ENCODE results near the gene ATE1. TPM values are rescaled to one million over a fixed set of nuclear protein-coding genes. Genes with fewer than 3 reads are reported as not detected.

The ATE1 gene
- total and polyA plus RNA-seq, 2 donors (not counting 1 experiment from before 2014, with no cell fraction given), result 8.2 to 32.0 TPM

- no peaks in the 10 kb centered on the region for H3K9me3 Mint-ChIP-seq (ENCODE audit: insufficient read depth)
- H3K4me3 Mint-ChIP-seq, result no peak overlapping the region
- WGBS (ENCODE audit: insufficient coverage), result 100% methylated on average over 2 of the region's 5 CpGs
- H4K20me1 ChIP-seq (ENCODE audit: control insufficient read depth, insufficient read depth, low read length, poor library complexity, severe bottlenecking), result no peaks in the 10 kb centered on the region
- H3K4me3 ChIP-seq (ENCODE audit: control extremely low read depth in 1 of 5, extremely low read depth in 1 of 5, insufficient read depth in 1 of 5, low read depth in 2 of 5, low read length in 4 of 5), result no peak overlapping the region
- H3K27me3 Mint-ChIP-seq, result no peaks in the 10 kb centered on the region
- no peak for TF ChIP-seq EZH2 (IDR thresholded peaks at IDR 0.05; ENCODE audit: borderline replicate concordance, insufficient read depth, low read depth, low read length, poor library complexity, severe bottlenecking)
- no peak for TF ChIP-seq CTCF (IDR thresholded peaks at IDR 0.05)
- no peak overlapping the region for H2AFZ ChIP-seq (ENCODE audit: insufficient read depth, low read depth, low read length, poor library complexity, severe bottlenecking)
- no peaks in the 10 kb centered on the region for H3K9me3 ChIP-seq (ENCODE audit: control extremely low read depth in 1 of 3, control insufficient read depth in 2 of 3, insufficient read depth in 1 of 3, low read length in 2 of 3)
- no peaks in the 10 kb centered on the region for H3K4me1 ChIP-seq (ENCODE audit: control insufficient read depth in 2 of 2, insufficient read depth in 2 of 2, low read length in 2 of 2)
- intact Hi-C loops (cut with micrococcal nuclease), result no loop called here
- H3K27ac Mint-ChIP-seq, result no peak overlapping the region
- H3K9ac ChIP-seq (ENCODE audit: low read length), result no peak overlapping the region
- POLR2A ChIA-PET, result no interaction called here
- CTCF ChIA-PET, result interaction anchor here (0.6 to 6.0 kb wide), 4 partner anchors 9 to 25 kb away, joined by 3 to 24 read pairs (median 3); no protein-coding TSS in a partner anchor
- no peaks in the 10 kb centered on the region for H3K79me2 ChIP-seq (ENCODE audit: control insufficient read depth, insufficient read depth, low read length)
- no peak overlapping the region for H3K27ac ChIP-seq (ENCODE audit: low read length in 2 of 2)
- ATAC-seq (ENCODE audit: low read depth) (no peak), DNase-seq (no peak)
- H3K36me3 ChIP-seq (replicated peaks in 1 of 2; ENCODE audit: control extremely low read depth in 1 of 2, control insufficient read depth in 1 of 2, extremely low read depth in 1 of 2, insufficient read depth in 2 of 2, low read length in 1 of 2), result peaks cover 1 to 3% of the 10 kb centered on the region in 2 experiments
- no peaks in the 10 kb centered on the region for H3K4me1 Mint-ChIP-seq
- H3K27me3 ChIP-seq (replicated peaks in 1 of 4; ENCODE audit: control extremely low read depth in 1 of 4, control insufficient read depth in 3 of 4, insufficient read depth in 4 of 4, low read length in 3 of 4), result no peaks in the 10 kb centered on the region
- no peak overlapping the region for H3K4me2 ChIP-seq (replicated peaks; ENCODE audit: low read depth, low read length, poor library complexity, severe bottlenecking)
These were observed 36.7 kb downstream of the ATE1 start for GRCh38 chr10:121891103-121891502.

GRCh38 chr10:121889212-121889611 is 38.6 kb downstream of the ATE1 start:
- H2AFZ ChIP-seq (ENCODE audit: insufficient read depth, low read depth, low read length, poor library complexity, severe bottlenecking), result no peak overlapping the region
- H3K4me2 ChIP-seq (replicated peaks; ENCODE audit: low read depth, low read length, poor library complexity, severe bottlenecking), result no peak overlapping the region
- Mint-ChIP-seq H3K27ac (no peak overlapping the region), H3K4me1 (no peaks in the 10 kb centered on the region), H3K9me3 (ENCODE audit: insufficient read depth) (no peaks in the 10 kb centered on the region), H3K27me3 (no peaks in the 10 kb centered on the region), H3K4me3 (no peak overlapping the region)
- H3K27ac ChIP-seq (ENCODE audit: low read length in 2 of 2), result no peak overlapping the region
- CTCF ChIA-PET, result interaction anchor here (6.0 kb wide), 1 partner anchor 11 kb away, joined by 24 read pairs; no protein-coding TSS in a partner anchor
- intact Hi-C loops (cut with micrococcal nuclease), result no loop called here
- no peak overlapping the region for H3K9ac ChIP-seq (ENCODE audit: low read length)
- no peaks in the 10 kb centered on the region for H4K20me1 ChIP-seq (ENCODE audit: control insufficient read depth, insufficient read depth, low read length, poor library complexity, severe bottlenecking)
- H3K4me1 ChIP-seq (ENCODE audit: control insufficient read depth in 2 of 2, insufficient read depth in 2 of 2, low read length in 2 of 2), result no peaks in the 10 kb centered on the region
- no peak for ATAC-seq (ENCODE audit: low read depth)
- POLR2A ChIA-PET, result no interaction called here
- TF ChIP-seq CTCF (IDR thresholded peaks at IDR 0.05) (no peak), EZH2 (IDR thresholded peaks at IDR 0.05; ENCODE audit: borderline replicate concordance, insufficient read depth, low read depth, low read length, poor library complexity, severe bottlenecking) (no peak)
- H3K4me3 ChIP-seq (ENCODE audit: control extremely low read depth in 1 of 5, extremely low read depth in 1 of 5, insufficient read depth in 1 of 5, low read depth in 2 of 5, low read length in 4 of 5), result no peak overlapping the region
- WGBS (ENCODE audit: insufficient coverage), result no CpG with 5 or more reads among the region's 5 CpGs
- H3K9me3 ChIP-seq (ENCODE audit: control extremely low read depth in 1 of 3, control insufficient read depth in 2 of 3, insufficient read depth in 1 of 3, low read length in 2 of 3), result no peaks in the 10 kb centered on the region
- H3K27me3 ChIP-seq (replicated peaks in 1 of 4; ENCODE audit: control extremely low read depth in 1 of 4, control insufficient read depth in 3 of 4, insufficient read depth in 4 of 4, low read length in 3 of 4), result no peaks in the 10 kb centered on the region
- DNase-seq, result no peak
- no peaks in the 10 kb centered on the region for H3K79me2 ChIP-seq (ENCODE audit: control insufficient read depth, insufficient read depth, low read length)
- peaks cover under 1 to 2% of the 10 kb centered on the region in 2 experiments for H3K36me3 ChIP-seq (replicated peaks in 1 of 2; ENCODE audit: control extremely low read depth in 1 of 2, control insufficient read depth in 1 of 2, extremely low read depth in 1 of 2, insufficient read depth in 2 of 2, low read length in 1 of 2)

Data from B cell (primary cell).